K562 (cell line): Measurements from ENCODE around the gene SPATA13. TPM values are rescaled to one million over a fixed set of nuclear protein-coding genes. Genes with fewer than 3 reads are reported as not detected.

Experiments
- ARID4B ChIP-seq: sonication (generic); formaldehyde crosslinking; IDR thresholded peaks from 2 replicates; pipeline ENCODE4 v1.8.0; 2022; ENCODE audit warnings: mild to moderate bottlenecking, missing genetic modification reagents
- CREB5 ChIP-seq: fragments of 250-450 bp; sonication (Bioruptor Pico); IDR thresholded peaks from 2 replicates; pipeline ENCODE4 v1.5.0; 2020; ENCODE audit warnings: mild to moderate bottlenecking
- POLR2AphosphoS5 ChIP-seq: IDR thresholded peaks from 2 replicates; pipeline ENCODE4 v1.6.1; 2011; ENCODE audit warnings: mild to moderate bottlenecking, low read depth, low read length, moderate library complexity; ENCODE audit not compliant: control insufficient read depth, insufficient read depth
- STAG1 ChIP-seq: sonication (generic); formaldehyde crosslinking; IDR thresholded peaks from 2 replicates; pipeline ENCODE4 v1.5.0; 2020; ENCODE audit warnings: missing genetic modification reagents, borderline replicate concordance
- ZBTB33 ChIP-seq: sonication (generic); formaldehyde crosslinking; IDR thresholded peaks from 2 replicates; pipeline ENCODE4 v1.8.1; 2023; ENCODE audit warnings: mild to moderate bottlenecking, missing genetic modification reagents
- polyA plus RNA-seq, 8 experiments: library from polyadenylated mRNA; depleted of rRNA in 4 of 8; stranded (reverse) in 5 of 8; unstranded in 3 of 8; fragments of >200 nt; fragmentation: Nextera tagmentation in 2 of 8; fragmentation: Illumina TruSeq in 1 of 8; extraction: Ambion mirVana in 2 of 8; extraction: Trizol in 1 of 8; gene quantifications; 2 replicates each; pipeline versions ENCODE4 v1.2.1 to v1.2.3, GENCODE V29; 2011 to 2014; ENCODE audit warnings: inconsistent platforms in 1 of 8, missing spikeins in 1 of 8
- total RNA-seq, 7 experiments: library from RNA; depleted of rRNA in 6 of 7; stranded (reverse); fragments of >200 nt in 6 of 7; fragmentation: Illumina TruSeq in 2 of 7; extraction: Trizol in 2 of 7; gene quantifications; 2 replicates each; pipeline versions ENCODE4 v1.2.1 to v1.2.3, GENCODE V29; 2011 to 2021; ENCODE audit warnings: low replicate concordance in 1 of 7

SPATA13 gene
- total and polyA plus RNA-seq, 9 of the 15 experiments (the other 6 are each of a cell fraction or from before 2014, with no cell fraction given), result 0.08 to 0.99 (median 0.21) TPM; not detected in 2

- TF ChIP-seq CREB5 (no peak), ZBTB33 (CRISPR knock-in tag) (no peak), STAG1 (CRISPR knock-in tag) (no peak), POLR2AphosphoS5 (no peak), ARID4B (no peak)
- TF ChIP-seq, all 486 proteins: peak for 0
Observed at GRCh38 chr13:24232474-24232873, 72.0 kb downstream of the SPATA13 start (continued).
